Thoracic aorta (tissue), 2 donors: ENCODE results near the gene DGLUCY. TPM values are rescaled to one million over a fixed set of nuclear protein-coding genes. Genes with fewer than 3 reads are reported as not detected.
"Not testable (repeated sequence)": the region's sequence is repeated elsewhere in the genome, so short reads cannot be mapped to it uniquely, and the experiment has no call there.

Experiments
- ATAC-seq: fragments of 150-250 bp; one replicate; pipeline ENCODE4 v1.8.0; 2017; ENCODE audit warnings: low read depth; ENCODE audit not compliant: insufficient number of reproducible peaks, low FRiP score
- DNase-seq: peaks from one replicate; pipeline ENCODE4 v3.0.0-alpha.2; 2020; ENCODE audit warnings: low spot score
- H3K27ac ChIP-seq, 2 donors: fragments of 200-600 bp; sonication (generic); 1 replicate in 1 of 2; 2 replicates in 1 of 2; pipeline ENCODE4 v1.5.1; 2016; ENCODE audit warnings: mild to moderate bottlenecking in 2 of 2, moderate library complexity in 2 of 2
- H3K27me3 ChIP-seq: fragments of 200-600 bp; sonication (generic); replicated peaks from 2 replicates; pipeline ENCODE4 v1.6.0; 2016; ENCODE audit warnings: mild to moderate bottlenecking; ENCODE audit not compliant: insufficient read depth
- H3K36me3 ChIP-seq: fragments of 200-600 bp; sonication (generic); one replicate; pipeline ENCODE4 v1.5.1; 2016
- H3K4me1 ChIP-seq, 2 donors: fragments of 200-600 bp; sonication (generic); 1 replicate in 1 of 2; 2 replicates in 1 of 2; pipeline versions ENCODE4 v1.5.1 to v1.6.0; 2016; ENCODE audit warnings: low read depth in 2 of 2, mild to moderate bottlenecking in 1 of 2; ENCODE audit not compliant: control insufficient read depth in 1 of 2
- H3K4me3 ChIP-seq: fragments of 200-600 bp; sonication (generic); 2 replicates; pipeline ENCODE4 v1.5.1; 2016; ENCODE audit warnings: mild to moderate bottlenecking
- H3K9me3 ChIP-seq: fragments of 200-600 bp; sonication (generic); 2 replicates; pipeline ENCODE4 v1.5.1; 2016
- CTCF ChIP-seq: fragments of 200-600 bp; sonication (generic); IDR thresholded peaks from one replicate; pipeline ENCODE4 v1.5.1; 2019; ENCODE audit warnings: antibody characterized with exemption
- total RNA-seq, 2 donors: library from RNA; depleted of rRNA; stranded (reverse); fragments of >200 nt; gene quantifications; one replicate each; pipeline versions ENCODE4 v1.1.0 to v1.2.3, GENCODE V29; 2016

Gene DGLUCY
- total RNA-seq, 2 donors from 2014 or later: 24.4 to 36.7 TPM

DNA sequence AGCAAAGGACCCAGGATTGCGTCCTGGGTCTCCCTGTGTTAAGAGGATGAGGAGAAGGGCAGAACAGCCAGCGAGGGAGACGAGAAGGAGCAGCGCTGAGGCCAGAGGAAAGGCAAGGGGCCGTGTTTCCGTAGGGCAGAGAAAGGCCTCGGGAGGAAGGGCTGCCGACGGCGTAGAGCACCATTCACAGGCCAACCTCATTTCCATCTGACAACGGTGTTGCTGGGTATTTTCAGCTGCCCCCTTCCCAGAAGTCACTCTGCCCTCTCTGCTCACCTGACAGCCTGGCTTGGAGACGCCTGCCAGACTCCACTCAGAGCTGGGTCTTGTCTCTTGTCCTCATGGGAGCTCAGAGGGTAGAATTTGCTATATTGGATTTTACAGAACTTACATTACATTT lies 79.2 kb downstream of the DGLUCY start:
- Histone ChIP-seq H3K27ac (no peak overlapping the region), H3K4me1 (no peaks in the 10 kb centered on the region), H3K9me3 (no peaks in the 10 kb centered on the region), H3K36me3 (peaks cover 14% of the 10 kb centered on the region), H3K27me3 (no peaks in the 10 kb centered on the region), H3K4me3 (no peak overlapping the region)
- no peak for DNase-seq
- TF ChIP-seq CTCF: no peak
- ATAC-seq: no peak

GRCh38 chr14:91195881-91196280 lies 82.0 kb downstream of the DGLUCY start:
- no peak overlapping the region for H3K4me3 ChIP-seq
- DNase-seq: no peak
- ATAC-seq: no peak
- H3K4me1 ChIP-seq: no peaks in the 10 kb centered on the region
- no peak for TF ChIP-seq CTCF
- H3K36me3 ChIP-seq: peaks cover 20% of the 10 kb centered on the region
- no peaks in the 10 kb centered on the region for H3K9me3 ChIP-seq
- H3K27me3 ChIP-seq: no peaks in the 10 kb centered on the region
- H3K27ac ChIP-seq: no peak overlapping the region

DNA sequence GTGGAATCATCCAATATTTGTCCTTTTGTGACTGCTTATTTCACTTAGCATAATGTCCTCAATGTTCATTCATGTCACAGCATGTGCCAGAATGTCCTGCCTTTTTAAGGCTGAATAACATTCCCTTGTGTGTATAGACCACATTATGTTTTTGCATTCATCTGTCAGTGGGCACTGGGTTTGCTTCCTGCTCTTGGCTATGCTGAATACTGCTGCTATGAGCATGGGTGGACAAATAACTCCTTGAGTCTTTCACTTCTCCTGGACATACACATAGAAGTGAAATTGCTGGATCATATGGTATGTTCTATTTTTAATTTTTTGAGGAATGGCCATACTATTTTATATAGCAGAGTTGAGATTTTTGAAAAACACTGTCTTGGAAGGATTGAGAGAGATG lies 83.8 kb downstream of the DGLUCY start:
- Histone ChIP-seq H3K9me3 (no peaks in the 10 kb centered on the region), H3K4me3 (no peak overlapping the region), H3K36me3 (peaks cover 23% of the 10 kb centered on the region), H3K27me3 (no peaks in the 10 kb centered on the region), H3K4me1 (no peaks in the 10 kb centered on the region), H3K27ac (no peak overlapping the region)
- DNase-seq: no peak
- ATAC-seq: no peak
- TF ChIP-seq CTCF: no peak

- H3K27me3 ChIP-seq, ATAC-seq, H3K4me3 ChIP-seq, DNase-seq, H3K9me3 ChIP-seq, H3K27ac ChIP-seq, H3K4me1 ChIP-seq: not testable (repeated sequence)
- H3K36me3 ChIP-seq: peaks cover 44% of the 10 kb centered on the region
Observed at GRCh38 chr14:91200802-91201201, 86.9 kb downstream of the DGLUCY start.

DNA sequence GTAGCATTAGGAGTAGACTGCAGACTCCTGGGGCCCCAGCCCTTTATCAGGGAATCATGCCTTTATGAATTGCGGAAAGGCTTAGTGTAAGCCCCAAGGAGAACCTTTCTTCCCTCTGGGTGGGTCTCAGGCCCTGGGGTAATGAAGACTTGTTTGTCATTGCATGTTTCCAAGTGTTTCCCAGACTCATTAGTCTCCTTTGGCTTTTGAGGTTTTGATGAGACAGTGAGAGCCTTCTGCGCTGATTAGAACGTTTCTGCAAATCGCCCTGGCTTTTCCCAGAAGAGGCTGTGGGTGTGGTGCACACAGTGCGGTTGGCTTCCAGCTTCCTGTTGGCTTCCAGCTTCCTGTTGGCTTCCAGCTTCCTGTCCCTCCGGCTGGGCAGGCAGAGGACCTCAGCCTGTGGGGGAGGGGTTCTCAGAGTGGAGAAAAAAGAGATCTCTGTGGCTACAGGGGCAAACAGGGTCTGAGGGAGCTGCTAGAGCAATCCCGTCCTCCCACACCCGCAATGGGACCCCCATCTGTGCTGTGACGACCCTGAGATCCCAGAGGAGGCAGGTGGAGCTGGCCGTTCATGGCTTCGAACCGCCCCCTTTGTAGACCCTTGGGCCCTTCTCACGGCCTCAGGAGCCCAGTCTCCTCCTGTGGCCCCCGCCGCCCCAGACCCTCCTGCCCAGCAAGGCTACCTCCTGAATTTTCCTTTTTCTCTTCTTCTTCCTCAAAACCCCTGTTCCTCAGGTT lies 88.5 kb downstream of the DGLUCY start:
- no peaks in the 10 kb centered on the region for H3K9me3 ChIP-seq
- no peak for TF ChIP-seq CTCF
- no peak overlapping the region for H3K4me3 ChIP-seq
- H3K4me1 ChIP-seq: no peaks in the 10 kb centered on the region
- DNase-seq (no peak), ATAC-seq (no peak)
- H3K27ac ChIP-seq: no peak overlapping the region
- peaks cover 55% of the 10 kb centered on the region for H3K36me3 ChIP-seq
- no peaks in the 10 kb centered on the region for H3K27me3 ChIP-seq

DNA sequence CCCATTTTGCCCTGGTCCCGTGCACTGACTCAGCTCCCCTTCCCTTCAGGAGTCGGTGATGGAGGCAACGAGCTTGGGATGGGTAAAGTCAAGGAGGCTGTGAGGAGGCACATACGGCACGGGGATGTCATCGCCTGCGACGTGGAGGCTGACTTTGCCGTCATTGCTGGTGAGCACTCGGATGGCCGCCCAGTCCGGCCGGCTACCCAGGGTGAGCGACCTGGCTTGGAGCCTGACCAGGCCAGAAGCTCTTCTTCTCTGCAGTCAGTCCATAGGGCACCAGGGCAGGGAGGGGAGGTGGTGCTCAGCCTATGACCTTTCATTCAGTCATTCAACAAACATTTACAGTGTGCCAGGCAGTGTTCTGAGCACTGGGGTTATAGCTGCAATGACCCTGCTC lies 90.8 kb downstream of the DGLUCY start:
- H3K4me1 ChIP-seq: no peaks in the 10 kb centered on the region
- no peak for ATAC-seq
- H3K27me3 ChIP-seq: no peaks in the 10 kb centered on the region
- H3K9me3 ChIP-seq: no peaks in the 10 kb centered on the region
- peaks cover 58% of the 10 kb centered on the region for H3K36me3 ChIP-seq
- no peak overlapping the region for H3K4me3 ChIP-seq
- no peak for DNase-seq
- TF ChIP-seq CTCF: no peak
- no peak overlapping the region for H3K27ac ChIP-seq
